Liver (tissue), 9 donors: ENCODE results near the gene TUBA4B. TPM values are rescaled to one million over a fixed set of nuclear protein-coding genes. Genes with fewer than 3 reads are reported as not detected.

Source experiments
- DNase-seq: peaks from one replicate; pipeline ENCODE4 v3.0.0-alpha.2; 2017; ENCODE audit warnings: low spot score
- H3K27ac ChIP-seq, 2 donors: one replicate each; pipeline ENCODE4 v1.7.0; 2013; ENCODE audit warnings: inconsistent platforms in 2 of 2, low read length in 2 of 2, control low read depth in 1 of 2, low read depth in 1 of 2, mild to moderate bottlenecking in 1 of 2
- H3K27me3 ChIP-seq, 4 donors: one replicate each; pipeline versions ENCODE4 v1.6.1 to v1.7.0; 2013; ENCODE audit warnings: low read length in 3 of 4, inconsistent platforms in 1 of 4, mild to moderate bottlenecking in 1 of 4, moderate library complexity in 1 of 4; ENCODE audit not compliant: control insufficient read depth in 4 of 4, insufficient read depth in 4 of 4
- H3K36me3 ChIP-seq, 4 donors: one replicate each; pipeline versions ENCODE4 v1.6.1 to v1.7.0; 2013; ENCODE audit warnings: low read length in 3 of 4, mild to moderate bottlenecking in 3 of 4, low read depth in 1 of 4, moderate library complexity in 1 of 4; ENCODE audit not compliant: control insufficient read depth in 4 of 4, insufficient read depth in 3 of 4
- H3K4me1 ChIP-seq, 4 donors: one replicate each; pipeline versions ENCODE4 v1.6.1 to v1.7.0; 2013; ENCODE audit warnings: low read length in 3 of 4, mild to moderate bottlenecking in 3 of 4, moderate library complexity in 1 of 4; ENCODE audit not compliant: control insufficient read depth in 4 of 4, insufficient read depth in 4 of 4
- H3K4me3 ChIP-seq, 3 donors: one replicate each; pipeline versions ENCODE4 v1.6.1 to v1.7.0; 2013; ENCODE audit warnings: low read length in 3 of 3, control low read depth in 1 of 3, low read depth in 1 of 3, mild to moderate bottlenecking in 1 of 3
- H3K9ac ChIP-seq, 2 donors: one replicate each; pipeline ENCODE4 v1.7.0; 2013; ENCODE audit warnings: low read length in 2 of 2, mild to moderate bottlenecking in 2 of 2, moderate library complexity in 2 of 2, control low read depth in 1 of 2, low read depth in 1 of 2
- H3K9me3 ChIP-seq, 4 donors: one replicate each; pipeline versions ENCODE4 v1.6.1 to v1.7.0; 2013; ENCODE audit warnings: low read length in 3 of 4; ENCODE audit not compliant: control insufficient read depth in 4 of 4
- FOXA1 ChIP-seq: IDR thresholded peaks from 2 replicates; pipeline ENCODE4 v1.6.1; 2016; ENCODE audit warnings: antibody characterized with exemption
- FOXA2 ChIP-seq: IDR thresholded peaks from 2 replicates; pipeline ENCODE4 v1.6.1; 2016; ENCODE audit warnings: antibody characterized with exemption
- GABPA ChIP-seq, 2 donors: IDR thresholded peaks in 1 of 2; conservative IDR thresholded peaks in 1 of 2; 2 replicates each; pipeline ENCODE4 v1.6.1; 2016; ENCODE audit warnings: antibody characterized with exemption in 2 of 2, mild to moderate bottlenecking in 1 of 2, moderate library complexity in 1 of 2
- HNF4A ChIP-seq, 2 donors: conservative IDR thresholded peaks; 2 replicates each; pipeline ENCODE4 v1.6.1; 2016; ENCODE audit warnings: antibody characterized with exemption in 2 of 2, mild to moderate bottlenecking in 2 of 2
- JUND ChIP-seq, 2 donors: IDR thresholded peaks; 2 replicates each; pipeline ENCODE4 v1.6.1; 2016; ENCODE audit warnings: antibody characterized with exemption in 2 of 2
- NR2F2 ChIP-seq: IDR thresholded peaks from 2 replicates; pipeline ENCODE4 v1.6.1; 2016; ENCODE audit warnings: antibody characterized with exemption
- RAD21 ChIP-seq, 2 donors: IDR thresholded peaks; 2 replicates each; pipeline ENCODE4 v1.6.1; 2016; ENCODE audit warnings: antibody characterized with exemption in 2 of 2, mild to moderate bottlenecking in 2 of 2
- RXRA ChIP-seq, 2 donors: IDR thresholded peaks; 2 replicates each; pipeline ENCODE4 v1.6.1; 2017 to 2018; ENCODE audit warnings: antibody characterized with exemption in 2 of 2, mild to moderate bottlenecking in 1 of 2
- SP1 ChIP-seq: IDR thresholded peaks from 2 replicates; pipeline ENCODE4 v1.6.1; 2018; ENCODE audit warnings: antibody characterized with exemption, mild to moderate bottlenecking
- TAF1 ChIP-seq: conservative IDR thresholded peaks from 2 replicates; pipeline ENCODE4 v1.6.1; 2016; ENCODE audit warnings: antibody characterized with exemption, mild to moderate bottlenecking
- YY1 ChIP-seq: IDR thresholded peaks from 2 replicates; pipeline ENCODE4 v1.6.1; 2016; ENCODE audit warnings: antibody characterized with exemption, mild to moderate bottlenecking
- whole genome bisulfite sequencing: extraction: QIAGEN DNeasy Blood & Tissue Kit; methylation state at CpG from one replicate; pipeline ENCODE4 v1.1.7; 2013; 5-methylcytosine and 5-hydroxymethylcytosine counted together
- polyA plus RNA-seq, 2 donors: library from polyadenylated mRNA; stranded (reverse) in 1 of 2; unstranded in 1 of 2; fragments of 200-250 nt in 1 of 2; fragments of >200 nt in 1 of 2; fragmentation: Nextera tagmentation in 1 of 2; extraction: Ambion mirVana in 1 of 2; gene quantifications; one replicate each; pipeline versions ENCODE4 v1.2.1 to v1.2.3, GENCODE V29; 2013 to 2015
- total RNA-seq, 2 donors: library from RNA; depleted of rRNA; stranded (reverse); fragments of >200 nt; gene quantifications; one replicate each; pipeline ENCODE4 v1.2.3, GENCODE V29; 2014
- TF ChIP-seq, protein P1 (sequence below): IDR thresholded peaks from 2 replicates; pipeline ENCODE4 v1.6.1; 2016; ENCODE audit warnings: antibody characterized with exemption
- TF ChIP-seq, protein P2 (sequence below): fragments of 150-350 bp; IDR thresholded peaks from 2 replicates; pipeline ENCODE4 v1.5.1; 2017; ENCODE audit warnings: improper control_type of control experiment, low read depth, low read length; ENCODE audit not compliant: missing input control
- TF ChIP-seq, protein P3 (sequence below): IDR thresholded peaks from 2 replicates; pipeline ENCODE4 v1.6.1; 2016; ENCODE audit warnings: antibody characterized with exemption
- TF ChIP-seq, protein P4 (sequence below): IDR thresholded peaks from 2 replicates; pipeline ENCODE4 v1.6.1; 2016; ENCODE audit warnings: antibody characterized with exemption, mild to moderate bottlenecking
- donor health status: healthy.
- donor health status: healthy.
- donor health status: healthy.
- donor health status: healthy.
- donor health status: healthy.

TUBA4B gene
- total and polyA plus RNA-seq, 4 donors = 0.08 to 0.20 (median 0.19) TPM; not detected in 1

DNA sequence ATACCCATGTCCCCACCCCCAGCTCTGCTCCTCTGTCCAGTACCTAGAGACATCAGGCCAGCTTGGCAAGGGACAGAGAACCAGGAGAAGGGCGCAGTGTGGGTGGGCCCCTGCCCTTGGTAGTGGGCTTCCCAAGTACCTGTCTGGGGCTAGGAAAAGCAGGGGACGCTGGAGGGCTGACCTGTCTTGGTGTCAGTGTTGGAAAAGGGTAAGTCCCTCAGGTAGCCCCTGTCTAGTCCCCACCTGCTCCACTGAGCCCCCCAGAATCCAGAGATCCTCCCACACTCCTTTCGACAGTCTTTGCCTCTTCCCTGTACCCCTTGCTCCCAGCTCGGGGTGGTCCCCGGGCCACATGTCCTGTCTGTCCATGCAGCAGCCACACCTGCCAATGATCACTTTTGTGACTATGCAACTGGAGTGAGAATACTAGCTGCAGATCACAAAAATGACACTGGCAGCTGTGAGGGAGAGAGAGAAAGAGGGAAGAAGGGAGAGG, 40.7 kb downstream of the TUBA4B start:
- no peak for TF ChIP-seq YY1
- TF ChIP-seq, protein P1, sequence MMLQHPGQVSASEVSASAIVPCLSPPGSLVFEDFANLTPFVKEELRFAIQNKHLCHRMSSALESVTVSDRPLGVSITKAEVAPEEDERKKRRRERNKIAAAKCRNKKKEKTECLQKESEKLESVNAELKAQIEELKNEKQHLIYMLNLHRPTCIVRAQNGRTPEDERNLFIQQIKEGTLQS = no peak
- TF ChIP-seq HNF4A (conservative IDR thresholded peaks at IDR 0.05) = no peak
- no peak for TF ChIP-seq JUND (IDR thresholded peaks at IDR 0.05)
- TF ChIP-seq, protein P2, sequence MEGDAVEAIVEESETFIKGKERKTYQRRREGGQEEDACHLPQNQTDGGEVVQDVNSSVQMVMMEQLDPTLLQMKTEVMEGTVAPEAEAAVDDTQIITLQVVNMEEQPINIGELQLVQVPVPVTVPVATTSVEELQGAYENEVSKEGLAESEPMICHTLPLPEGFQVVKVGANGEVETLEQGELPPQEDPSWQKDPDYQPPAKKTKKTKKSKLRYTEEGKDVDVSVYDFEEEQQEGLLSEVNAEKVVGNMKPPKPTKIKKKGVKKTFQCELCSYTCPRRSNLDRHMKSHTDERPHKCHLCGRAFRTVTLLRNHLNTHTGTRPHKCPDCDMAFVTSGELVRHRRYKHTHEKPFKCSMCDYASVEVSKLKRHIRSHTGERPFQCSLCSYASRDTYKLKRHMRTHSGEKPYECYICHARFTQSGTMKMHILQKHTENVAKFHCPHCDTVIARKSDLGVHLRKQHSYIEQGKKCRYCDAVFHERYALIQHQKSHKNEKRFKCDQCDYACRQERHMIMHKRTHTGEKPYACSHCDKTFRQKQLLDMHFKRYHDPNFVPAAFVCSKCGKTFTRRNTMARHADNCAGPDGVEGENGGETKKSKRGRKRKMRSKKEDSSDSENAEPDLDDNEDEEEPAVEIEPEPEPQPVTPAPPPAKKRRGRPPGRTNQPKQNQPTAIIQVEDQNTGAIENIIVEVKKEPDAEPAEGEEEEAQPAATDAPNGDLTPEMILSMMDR = no peak
- TF ChIP-seq TAF1 = no peak
- TF ChIP-seq, protein P3, sequence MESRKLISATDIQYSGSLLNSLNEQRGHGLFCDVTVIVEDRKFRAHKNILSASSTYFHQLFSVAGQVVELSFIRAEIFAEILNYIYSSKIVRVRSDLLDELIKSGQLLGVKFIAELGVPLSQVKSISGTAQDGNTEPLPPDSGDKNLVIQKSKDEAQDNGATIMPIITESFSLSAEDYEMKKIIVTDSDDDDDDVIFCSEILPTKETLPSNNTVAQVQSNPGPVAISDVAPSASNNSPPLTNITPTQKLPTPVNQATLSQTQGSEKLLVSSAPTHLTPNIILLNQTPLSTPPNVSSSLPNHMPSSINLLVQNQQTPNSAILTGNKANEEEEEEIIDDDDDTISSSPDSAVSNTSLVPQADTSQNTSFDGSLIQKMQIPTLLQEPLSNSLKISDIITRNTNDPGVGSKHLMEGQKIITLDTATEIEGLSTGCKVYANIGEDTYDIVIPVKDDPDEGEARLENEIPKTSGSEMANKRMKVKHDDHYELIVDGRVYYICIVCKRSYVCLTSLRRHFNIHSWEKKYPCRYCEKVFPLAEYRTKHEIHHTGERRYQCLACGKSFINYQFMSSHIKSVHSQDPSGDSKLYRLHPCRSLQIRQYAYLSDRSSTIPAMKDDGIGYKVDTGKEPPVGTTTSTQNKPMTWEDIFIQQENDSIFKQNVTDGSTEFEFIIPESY = no peak
- no peak for TF ChIP-seq FOXA1
- no peak for TF ChIP-seq RAD21 (IDR thresholded peaks at IDR 0.05)
- TF ChIP-seq, protein P4, sequence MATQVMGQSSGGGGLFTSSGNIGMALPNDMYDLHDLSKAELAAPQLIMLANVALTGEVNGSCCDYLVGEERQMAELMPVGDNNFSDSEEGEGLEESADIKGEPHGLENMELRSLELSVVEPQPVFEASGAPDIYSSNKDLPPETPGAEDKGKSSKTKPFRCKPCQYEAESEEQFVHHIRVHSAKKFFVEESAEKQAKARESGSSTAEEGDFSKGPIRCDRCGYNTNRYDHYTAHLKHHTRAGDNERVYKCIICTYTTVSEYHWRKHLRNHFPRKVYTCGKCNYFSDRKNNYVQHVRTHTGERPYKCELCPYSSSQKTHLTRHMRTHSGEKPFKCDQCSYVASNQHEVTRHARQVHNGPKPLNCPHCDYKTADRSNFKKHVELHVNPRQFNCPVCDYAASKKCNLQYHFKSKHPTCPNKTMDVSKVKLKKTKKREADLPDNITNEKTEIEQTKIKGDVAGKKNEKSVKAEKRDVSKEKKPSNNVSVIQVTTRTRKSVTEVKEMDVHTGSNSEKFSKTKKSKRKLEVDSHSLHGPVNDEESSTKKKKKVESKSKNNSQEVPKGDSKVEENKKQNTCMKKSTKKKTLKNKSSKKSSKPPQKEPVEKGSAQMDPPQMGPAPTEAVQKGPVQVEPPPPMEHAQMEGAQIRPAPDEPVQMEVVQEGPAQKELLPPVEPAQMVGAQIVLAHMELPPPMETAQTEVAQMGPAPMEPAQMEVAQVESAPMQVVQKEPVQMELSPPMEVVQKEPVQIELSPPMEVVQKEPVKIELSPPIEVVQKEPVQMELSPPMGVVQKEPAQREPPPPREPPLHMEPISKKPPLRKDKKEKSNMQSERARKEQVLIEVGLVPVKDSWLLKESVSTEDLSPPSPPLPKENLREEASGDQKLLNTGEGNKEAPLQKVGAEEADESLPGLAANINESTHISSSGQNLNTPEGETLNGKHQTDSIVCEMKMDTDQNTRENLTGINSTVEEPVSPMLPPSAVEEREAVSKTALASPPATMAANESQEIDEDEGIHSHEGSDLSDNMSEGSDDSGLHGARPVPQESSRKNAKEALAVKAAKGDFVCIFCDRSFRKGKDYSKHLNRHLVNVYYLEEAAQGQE = no peak
- TF ChIP-seq GABPA (IDR thresholded peaks at IDR 0.05 in 1 of 2, conservative IDR thresholded peaks at IDR 0.05 in 1 of 2) = no peak
- no peak for TF ChIP-seq SP1
- no peak for TF ChIP-seq RXRA (IDR thresholded peaks at IDR 0.05)
- no peak for TF ChIP-seq NR2F2
- TF ChIP-seq FOXA2 = no peak
- Histone ChIP-seq H3K4me3 (no peak overlapping the region), H3K9ac (no peak overlapping the region), H3K36me3 (no peaks in the 10 kb centered on the region), H3K9me3 (no peaks in the 10 kb centered on the region), H3K4me1 (peaks cover 0 to 5% (median 4%) of the 10 kb centered on the region in 4 donors), H3K27me3 (no peaks in the 10 kb centered on the region), H3K27ac (no peak overlapping the region)
- no peak for DNase-seq
- 90% methylated on average over 5 of the region's 5 CpGs for WGBS
